HG03135 (cell line): Measurements from ENCODE around the gene ARFGEF3.
"Not testable (repeated sequence)": the region's sequence is repeated elsewhere in the genome, so short reads cannot be mapped to it uniquely, and the experiment has no call there.

ENCODE experiments used
- ATAC-seq: cut with Tn5 transposase; IDR thresholded peaks from one replicate; pipeline ENCODE4 v1.9.1; 2021; ENCODE audit warnings: mild to moderate bottlenecking, moderate library complexity; ENCODE audit not compliant: unreplicated experiment

ARFGEF3 gene

DNA sequence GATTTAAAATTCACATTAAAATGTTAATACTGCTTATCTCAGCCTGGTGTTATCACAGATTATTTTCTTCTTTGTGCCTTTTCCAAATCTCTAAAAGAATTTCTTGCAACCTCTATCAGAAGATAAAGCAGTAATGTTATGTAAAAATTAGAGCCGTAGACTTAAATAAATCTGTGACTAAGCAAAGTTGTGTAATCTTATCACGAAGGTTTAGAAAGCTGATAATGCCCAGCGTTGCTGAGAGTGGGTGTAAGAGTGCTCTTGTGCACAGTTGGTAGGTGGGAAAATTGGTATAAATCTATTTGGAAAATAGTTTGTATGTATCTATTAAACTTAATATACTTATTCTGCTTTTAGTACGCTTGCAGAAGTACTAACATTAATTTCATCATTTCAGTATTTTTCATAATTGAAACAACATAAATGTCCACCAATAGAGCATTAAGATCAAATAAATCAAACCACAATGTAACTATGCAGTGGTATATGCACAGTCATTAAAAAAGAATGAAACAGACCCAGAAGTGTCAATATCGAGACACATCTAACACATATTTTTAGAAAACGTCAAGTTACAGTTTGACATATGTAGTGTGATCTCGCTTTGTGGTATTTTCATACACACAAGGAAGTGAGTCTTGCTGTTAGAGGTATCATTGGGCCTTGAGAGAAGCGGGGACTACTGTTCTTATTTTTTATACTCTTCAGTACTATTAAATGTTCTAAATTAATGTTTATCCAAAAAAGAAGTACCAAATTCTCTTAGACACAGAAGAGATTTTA lies 111.0 kb downstream of the ARFGEF3 start:
- no peak for ATAC-seq

DNA sequence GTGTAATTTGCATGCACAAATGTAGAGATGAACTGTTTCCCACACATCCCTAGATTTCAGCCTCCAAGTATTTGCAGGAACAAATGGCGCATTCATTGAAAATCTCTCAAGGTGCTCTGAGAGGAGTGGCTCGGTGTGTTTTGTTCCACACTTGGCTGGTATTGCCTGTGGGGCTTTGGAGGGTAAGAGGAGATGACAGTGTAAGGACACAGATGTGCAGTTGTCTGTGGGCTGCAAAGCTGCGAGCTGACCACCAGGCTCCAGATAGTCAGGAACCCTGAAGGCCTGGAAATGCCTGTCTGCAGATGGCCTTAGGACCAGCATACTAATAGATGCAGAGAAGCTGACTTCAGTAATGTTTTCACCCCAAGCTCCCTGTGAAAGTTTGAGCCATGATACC lies 114.2 kb downstream of the ARFGEF3 start:
- no peak for ATAC-seq

DNA sequence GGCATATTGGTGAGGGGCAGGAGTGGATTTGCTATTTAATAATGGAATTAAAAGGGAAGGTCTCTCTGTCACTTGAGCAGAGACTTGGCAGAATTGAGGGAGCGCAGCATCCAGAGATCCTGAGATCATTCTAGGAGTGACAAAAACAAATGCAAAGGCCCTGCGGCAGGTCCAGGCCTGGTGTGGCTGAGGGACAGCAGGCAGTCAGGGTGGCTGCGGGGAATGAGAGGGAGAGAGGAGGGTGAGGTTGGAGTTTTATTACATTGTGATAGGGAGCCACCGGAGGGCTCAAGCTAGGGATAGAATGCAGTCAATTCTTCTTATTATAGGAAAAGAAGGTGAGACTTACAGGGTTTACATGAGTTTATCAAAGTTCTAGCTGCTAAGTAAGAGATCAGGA lies 116.1 kb downstream of the ARFGEF3 start:
- no peak for ATAC-seq

DNA sequence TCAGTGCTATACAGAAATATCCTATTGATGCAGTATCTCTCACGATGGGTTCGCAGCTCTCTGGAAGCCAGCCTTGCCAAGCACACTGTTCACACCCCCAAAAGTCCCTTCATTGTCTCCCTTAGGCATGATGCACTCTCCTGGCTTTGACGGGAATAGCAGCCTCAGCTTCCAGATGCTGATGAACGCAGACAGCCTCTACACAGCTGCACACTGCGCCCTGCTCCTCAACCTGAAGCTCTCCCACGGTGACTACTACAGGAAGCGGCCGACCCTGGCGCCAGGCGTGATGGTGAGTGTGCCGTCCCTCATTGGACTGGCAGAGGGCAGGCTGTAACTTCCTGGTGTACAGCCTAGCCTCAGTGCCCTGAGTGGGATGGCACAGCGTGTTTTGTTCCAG lies 116.6 kb downstream of the ARFGEF3 start:
- ATAC-seq = no peak

DNA sequence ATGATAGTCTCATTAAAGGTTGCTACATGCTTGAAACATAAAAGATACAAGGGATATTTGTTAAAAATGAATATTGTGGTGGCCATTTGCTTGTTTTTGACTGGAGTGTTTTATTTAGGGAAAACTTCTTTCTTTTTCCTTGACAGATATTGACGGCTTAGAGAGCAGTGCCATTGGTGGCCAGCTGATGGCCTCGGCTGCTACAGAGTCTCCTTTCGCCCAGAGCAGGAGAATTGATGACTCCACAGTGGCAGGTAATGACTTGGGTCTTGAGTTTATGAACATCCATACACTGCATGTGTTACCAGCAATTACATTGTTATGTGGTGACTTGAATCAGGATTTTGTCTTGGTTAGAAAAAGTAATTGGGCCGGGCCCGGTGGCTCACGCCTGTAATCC lies 124.1 kb downstream of the ARFGEF3 start:
- ATAC-seq = no peak

DNA sequence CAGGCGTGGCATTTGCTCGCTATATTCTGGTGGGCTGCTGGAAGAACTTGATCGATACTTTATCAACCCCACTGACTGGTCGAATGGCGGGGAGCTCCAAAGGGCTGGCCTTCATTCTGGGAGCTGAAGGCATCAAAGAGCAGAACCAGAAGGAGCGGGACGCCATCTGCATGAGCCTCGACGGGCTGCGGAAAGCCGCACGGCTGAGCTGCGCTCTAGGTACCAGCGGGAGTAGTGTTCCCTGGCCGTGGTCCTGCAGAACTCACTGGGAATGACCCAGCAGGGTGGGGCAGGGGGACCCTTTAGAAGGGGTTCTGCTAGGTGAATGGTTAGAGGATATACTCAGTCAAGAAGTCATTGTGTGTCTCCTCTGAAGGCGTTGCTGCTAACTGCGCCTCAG lies 125.0 kb downstream of the ARFGEF3 start:
- ATAC-seq = no peak

DNA sequence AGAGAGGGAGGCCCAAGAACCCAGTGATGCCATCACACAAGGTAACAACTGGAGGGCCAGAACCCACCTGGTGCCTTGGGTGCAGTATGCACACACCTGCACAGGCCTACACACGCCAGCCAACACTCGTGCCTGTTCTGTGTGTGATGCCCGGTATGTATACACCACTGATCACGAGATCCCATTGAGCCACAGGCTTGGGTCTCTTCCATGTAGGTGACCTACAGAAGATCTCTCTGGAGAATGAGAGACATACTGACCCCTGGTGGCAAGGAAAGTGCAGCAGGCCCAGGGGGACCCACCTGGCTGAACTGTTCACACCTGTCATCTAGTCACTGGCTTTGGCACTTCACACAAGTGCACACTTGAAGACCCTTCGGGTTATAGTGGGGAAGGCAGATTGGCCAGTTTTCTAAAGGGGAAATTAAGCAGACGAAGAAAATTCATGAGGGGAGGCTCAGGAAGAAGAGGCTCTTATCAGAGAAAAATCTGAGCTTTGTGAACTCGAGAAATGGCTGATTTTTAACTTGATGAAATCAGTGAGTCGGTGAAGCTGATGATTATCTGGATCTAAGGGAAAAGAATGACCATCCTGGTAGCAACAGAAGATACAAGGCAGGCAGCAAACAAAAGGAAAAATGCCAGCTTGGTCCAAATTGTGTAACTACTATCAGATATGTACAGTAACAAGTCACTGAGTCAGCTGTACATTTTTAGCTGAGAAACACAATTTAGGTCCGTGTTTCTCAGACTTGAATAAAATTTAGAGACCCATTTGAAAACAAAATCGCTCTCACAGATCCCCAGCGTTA lies 125.6 kb downstream of the ARFGEF3 start:
- ATAC-seq = peak; percentile 59

DNA sequence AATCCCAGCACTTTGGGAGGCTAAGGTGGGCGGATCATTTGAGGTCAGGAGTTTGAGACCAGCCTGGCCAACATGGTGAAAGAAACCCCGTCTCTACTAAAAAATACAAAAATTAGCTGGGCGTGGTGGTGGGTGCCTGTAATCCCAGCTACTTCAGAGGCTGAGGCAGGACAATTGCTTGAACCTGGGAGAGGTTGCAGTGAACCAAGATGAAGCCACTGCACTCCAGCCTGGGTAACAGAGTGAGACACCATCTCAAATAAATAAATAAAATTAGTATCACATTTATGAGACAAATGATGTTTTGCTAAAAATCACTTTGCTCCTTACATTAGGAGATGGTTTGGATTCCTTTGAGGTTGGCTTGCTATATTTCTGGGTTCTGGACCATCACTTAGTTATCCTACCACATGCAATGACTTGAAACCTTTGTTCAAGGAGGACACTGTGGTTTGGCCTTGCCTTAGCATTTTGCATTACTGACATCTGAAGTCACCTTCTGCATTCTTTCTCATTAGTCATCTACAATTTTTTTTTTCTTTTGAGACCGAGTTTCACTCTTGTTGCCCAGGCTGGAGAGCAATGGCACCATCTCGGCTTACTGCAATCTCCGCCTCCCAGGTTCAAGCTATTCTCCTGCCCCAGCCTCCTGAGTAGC lies 126.8 kb downstream of the ARFGEF3 start:
- ATAC-seq = not testable (repeated sequence)

DNA sequence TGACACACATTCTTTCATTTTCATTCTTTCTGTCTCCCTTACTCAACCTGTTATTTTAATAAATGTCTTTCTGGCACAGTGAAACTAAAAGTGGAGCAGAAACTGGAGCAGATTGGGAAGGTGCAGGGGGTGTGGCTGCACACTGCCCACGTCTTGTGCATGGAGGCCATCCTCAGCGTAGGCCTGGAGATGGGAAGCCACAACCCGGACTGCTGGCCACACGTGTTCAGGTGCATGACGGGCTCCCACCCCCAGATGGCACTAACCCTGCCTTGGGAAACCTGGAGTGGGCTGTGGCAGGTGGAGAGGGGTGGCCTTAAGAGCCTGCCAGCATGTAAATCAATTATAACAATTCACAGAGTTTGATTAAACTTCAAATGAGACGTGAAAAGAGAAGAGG lies 128.0 kb downstream of the ARFGEF3 start:
- no peak for ATAC-seq

DNA sequence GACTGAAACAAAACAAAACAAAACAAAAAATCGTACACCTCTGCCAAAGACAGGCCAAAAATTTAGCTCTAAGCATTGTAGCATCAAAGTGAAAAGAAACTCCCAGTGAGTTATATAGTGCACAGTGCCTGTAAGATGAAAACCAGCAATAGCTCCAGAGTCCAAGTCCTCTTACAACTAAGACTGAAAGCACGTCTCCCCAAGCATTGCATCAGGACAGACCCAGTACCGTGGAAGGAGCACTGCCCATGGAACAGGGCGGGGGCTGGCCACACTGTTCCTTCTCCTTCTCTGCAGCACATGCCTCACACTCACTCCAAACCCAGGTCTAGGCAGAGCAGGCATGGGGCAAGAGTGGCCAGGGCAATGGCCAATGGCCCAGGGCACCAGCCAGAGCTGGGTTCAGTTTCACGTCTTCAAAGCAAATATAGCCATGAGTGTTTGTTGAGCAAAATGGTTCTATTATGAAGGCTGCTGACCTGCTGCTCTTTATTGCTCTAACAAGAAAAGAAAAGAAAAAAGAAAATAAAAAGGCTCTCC lies 128.8 kb downstream of the ARFGEF3 start:
- no peak for ATAC-seq

DNA sequence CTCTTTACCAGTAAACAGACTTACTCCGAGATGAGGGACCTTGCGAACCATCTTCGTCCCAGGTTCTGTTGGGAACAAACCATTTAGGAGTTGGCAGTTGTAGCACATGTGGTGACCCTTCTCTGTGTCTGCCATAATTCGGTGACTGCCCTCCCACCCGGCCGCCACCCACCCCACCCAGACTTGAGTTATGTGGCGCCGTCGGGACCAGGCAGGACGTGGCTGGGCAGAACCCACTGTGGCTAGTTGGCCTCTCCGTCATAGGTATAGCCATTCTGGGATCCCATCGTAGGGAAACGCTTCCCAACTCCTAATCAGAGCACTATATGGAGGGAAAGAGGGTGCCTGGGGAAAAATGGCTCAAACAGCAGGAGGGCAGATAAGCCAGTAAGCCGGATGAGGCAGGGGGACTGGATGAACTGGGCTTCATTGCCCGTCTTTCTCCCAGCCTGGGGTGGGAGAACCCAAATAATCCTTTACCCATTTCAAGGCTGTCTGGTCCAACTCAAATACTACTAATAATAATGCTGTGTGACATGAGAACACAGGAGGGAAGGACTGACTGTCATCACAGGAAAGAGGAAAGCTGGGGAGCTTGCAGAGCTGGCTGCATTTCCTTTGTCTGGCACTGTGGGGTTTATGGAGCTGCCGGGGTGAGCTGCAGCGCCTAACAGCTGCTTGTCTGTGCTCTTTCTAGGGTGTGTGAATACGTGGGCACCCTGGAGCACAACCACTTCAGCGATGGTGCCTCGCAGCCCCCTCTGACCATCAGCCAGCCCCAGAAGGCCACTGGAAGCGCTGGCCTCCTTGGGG lies 129.5 kb downstream of the ARFGEF3 start:
- ATAC-seq = no peak

DNA sequence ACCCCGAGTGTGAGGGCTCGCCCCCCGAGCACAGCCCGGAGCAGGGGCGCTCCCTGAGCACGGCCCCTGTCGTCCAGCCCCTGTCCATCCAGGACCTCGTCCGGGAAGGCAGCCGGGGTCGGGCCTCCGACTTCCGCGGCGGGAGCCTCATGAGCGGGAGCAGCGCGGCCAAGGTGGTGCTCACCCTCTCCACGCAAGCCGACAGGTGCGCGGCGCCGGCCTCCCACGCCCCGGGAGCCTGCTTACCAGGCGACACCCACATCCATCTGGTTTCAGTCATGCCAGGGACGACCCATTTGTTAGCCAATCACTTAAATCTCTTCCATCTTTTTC lies 130.1 kb downstream of the ARFGEF3 start:
- no peak for ATAC-seq

DNA sequence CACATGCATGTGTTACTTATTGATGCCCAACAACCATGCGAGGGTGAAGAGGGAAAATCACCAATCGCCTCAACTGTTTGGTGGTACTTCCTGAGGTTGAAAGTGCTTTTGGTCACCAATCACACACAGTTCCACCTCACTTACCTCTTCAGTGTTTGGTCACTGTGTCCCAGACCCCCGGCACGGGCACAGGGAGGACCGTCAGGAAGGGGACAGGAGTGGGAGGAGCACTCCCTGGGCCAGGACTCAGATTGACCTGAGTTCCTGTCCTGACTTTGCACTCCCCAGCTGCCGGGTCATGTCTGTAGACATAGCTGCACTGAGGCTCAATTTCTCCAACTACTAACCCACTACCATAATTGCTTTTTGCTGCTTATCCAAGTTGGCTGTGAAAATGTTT lies 130.7 kb downstream of the ARFGEF3 start:
- ATAC-seq = no peak

DNA sequence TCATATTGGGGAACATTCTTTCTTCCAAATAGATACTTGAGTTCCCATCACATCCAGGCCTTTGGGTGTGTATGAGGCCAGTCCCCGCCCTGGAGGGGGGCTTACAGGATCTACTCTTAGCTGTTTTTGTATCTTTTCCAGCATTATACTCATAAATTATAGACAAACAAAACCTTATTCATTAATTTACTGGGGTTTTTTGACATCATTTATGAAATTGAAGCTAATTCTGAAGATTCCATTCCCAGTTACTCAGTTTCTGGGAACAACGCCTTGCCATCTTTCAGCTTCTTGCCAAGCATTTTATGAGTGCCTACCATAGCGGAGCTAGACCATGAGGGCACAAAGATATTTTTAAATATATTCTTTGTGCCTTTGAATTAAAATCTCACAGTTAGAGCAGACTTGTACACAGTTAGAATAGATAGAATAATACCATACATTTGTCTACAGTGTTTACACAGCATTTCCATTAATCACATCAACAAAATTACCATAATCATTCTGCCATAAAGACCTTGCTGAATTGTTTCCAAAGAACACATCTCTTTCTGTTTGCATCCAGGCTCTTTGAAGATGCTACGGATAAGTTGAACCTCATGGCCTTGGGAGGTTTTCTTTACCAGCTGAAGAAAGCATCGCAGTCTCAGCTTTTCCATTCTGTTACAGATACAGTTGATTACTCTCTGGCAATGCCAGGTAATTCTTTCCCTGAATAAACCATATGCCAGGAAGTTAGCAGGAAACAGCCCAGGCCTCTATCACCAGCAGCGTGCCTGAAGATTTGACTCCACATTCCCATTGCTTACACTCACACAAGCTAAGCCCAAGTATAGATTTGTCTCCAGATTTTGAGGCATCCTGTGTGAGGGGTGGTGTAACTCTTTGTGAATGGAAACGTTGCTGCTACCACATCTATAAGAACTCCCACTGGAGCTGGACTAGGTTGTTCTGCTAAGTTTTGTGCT lies 132.0 kb downstream of the ARFGEF3 start:
- no peak for ATAC-seq

DNA sequence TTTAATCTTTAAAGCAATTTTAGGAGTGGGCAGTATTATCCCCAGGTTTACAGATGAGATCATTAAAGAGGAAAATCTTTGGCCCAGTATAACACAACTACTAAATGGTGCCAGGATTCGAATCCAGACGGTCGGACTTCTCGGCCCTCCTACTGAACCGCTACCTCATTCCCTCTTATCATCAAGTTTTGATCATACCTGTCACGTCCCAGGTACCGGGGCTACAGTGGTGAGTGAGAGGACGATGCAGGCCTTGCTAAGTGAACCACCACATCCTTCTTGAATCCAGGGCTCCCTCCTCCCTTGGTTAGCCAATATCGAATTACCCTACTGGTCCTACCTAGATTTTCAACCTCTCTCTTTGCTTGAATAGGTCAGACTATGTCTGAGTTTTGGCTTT lies 134.6 kb downstream of the ARFGEF3 start:
- no peak for ATAC-seq

DNA sequence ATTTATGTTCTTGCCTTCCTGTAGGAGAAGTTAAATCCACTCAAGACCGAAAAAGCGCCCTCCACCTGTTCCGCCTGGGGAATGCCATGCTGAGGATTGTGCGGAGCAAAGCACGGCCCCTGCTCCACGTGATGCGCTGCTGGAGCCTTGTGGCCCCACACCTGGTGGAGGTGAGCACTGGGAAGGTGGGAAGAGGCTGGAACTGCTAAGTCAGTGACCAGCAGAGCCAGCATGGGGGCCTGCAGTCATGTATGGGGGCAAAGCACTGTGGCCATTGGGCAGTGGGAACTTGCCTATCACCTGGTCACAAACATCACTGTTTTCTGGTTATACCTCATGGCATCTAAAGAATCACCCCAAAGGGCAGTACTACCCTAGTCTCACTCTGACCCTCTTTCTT lies 135.0 kb downstream of the ARFGEF3 start:
- ATAC-seq = no peak

DNA sequence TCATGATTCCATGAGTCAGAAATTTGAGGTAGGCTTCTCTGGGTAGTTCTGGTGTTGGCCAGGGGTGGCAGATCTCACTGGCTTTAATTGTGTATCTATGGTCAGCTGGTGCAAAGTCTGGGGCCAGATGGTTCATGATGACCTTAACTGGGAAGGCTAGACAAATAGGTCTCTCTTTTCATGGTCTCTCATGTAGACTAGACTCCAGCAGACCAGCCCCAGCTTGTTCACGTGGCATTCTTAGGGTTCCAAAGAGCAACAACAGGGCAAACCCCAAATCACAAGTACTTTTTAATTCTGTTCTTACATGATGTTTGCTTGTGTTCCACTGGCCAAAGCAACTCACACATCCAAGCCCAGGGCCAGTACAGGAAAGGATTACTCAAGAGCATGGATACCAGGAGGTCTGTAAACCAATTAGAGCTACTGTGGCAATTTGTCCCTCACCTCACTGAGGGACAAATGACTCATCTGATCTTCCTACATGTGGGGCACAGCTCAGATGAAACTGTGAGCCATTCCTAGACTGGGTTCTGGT lies 136.1 kb downstream of the ARFGEF3 start:
- no peak for ATAC-seq

DNA sequence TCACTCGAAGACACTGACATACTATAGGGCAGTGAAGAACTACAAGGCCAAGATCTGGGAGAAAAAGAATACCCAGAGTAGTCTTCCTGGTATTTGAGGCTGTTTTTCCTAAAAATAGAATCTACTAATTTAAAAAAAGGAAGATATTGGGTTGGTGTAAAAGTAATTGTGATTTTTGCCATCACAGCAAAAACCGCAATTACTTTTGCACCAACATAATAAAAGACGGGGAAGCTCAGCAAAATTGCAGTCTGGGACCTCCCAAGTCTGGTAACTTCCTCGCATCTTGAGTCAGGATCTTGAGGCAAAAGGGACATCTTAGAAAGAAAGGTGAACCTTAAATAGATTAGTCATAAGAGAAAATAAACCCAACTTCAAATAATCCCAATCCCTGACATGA lies 138.7 kb downstream of the ARFGEF3 start:
- ATAC-seq = no peak

DNA sequence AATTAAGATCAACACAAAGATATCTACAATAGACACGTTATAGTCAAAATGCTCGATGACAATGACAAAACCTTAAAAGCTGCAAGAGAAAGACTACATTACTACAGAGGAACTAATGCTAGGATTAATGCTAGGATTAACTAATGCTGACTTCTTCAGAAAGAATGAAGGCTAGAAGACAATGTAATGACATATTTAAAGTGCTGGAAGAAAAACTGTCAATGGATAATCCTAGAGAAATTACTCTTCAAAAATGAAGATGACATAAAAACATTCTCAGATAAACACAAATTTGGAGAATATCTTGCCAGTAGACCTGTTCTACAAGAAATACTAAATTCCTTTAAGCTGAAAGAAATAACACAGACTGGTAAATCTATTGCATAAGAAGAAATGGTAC lies 140.8 kb downstream of the ARFGEF3 start:
- ATAC-seq = no peak
